PC-9 (cell line): ENCODE results near the gene SDCBP2. TPM values are rescaled to one million over a fixed set of nuclear protein-coding genes. Genes with fewer than 3 reads are reported as not detected.

Experiments
- BruUV-seq: library from RNA; stranded (reverse); fragments of 400-500 nt; replicated peaks from 2 replicates; lab custom pipeline; 2021; lab: Mats Ljungman, UMichigan
- CTCF ChIA-PET: fragments of 300-600 bp; sonication (Branson Sonifier 250); formaldehyde crosslinking; loops from one replicate; lab custom pipeline; 2022; ENCODE audit warnings: antibody characterized with exemption; lab: Charles Lee
- POLR2A ChIA-PET: fragments of 300-600 bp; sonication (Branson Sonifier 250); formaldehyde crosslinking; loops from one replicate; lab custom pipeline; 2022; ENCODE audit warnings: antibody characterized with exemption; ENCODE audit not compliant: unreplicated experiment; lab: Charles Lee
- DNase-seq, 2 experiments: peaks; one replicate each; pipeline versions ENCODE4 v3.0.0 to v3.0.0-alpha.2; 2015 to 2022; ENCODE audit warnings: mixed read lengths in 1 of 2
- H2AFZ ChIP-seq: fragments of 200-600 bp; sonication (generic); 2 replicates; pipeline ENCODE4 v1.8.1; 2017; ENCODE audit warnings: antibody characterized with exemption
- H3F3A ChIP-seq: fragments of 200-600 bp; sonication (generic); 2 replicates; pipeline ENCODE4 v1.8.1; 2017; ENCODE audit warnings: antibody characterized with exemption, mild to moderate bottlenecking, low read depth; ENCODE audit not compliant: insufficient read depth
- H3K27ac ChIP-seq: fragments of 200-600 bp; sonication (generic); 2 replicates; pipeline ENCODE4 v1.6.1; 2016; ENCODE audit warnings: mixed run types
- H3K27me3 ChIP-seq: fragments of 200-600 bp; sonication (generic); 2 replicates; pipeline ENCODE4 v1.6.1; 2016; ENCODE audit warnings: low read depth, mixed run types; ENCODE audit not compliant: insufficient read depth
- H3K36me3 ChIP-seq: fragments of 200-600 bp; sonication (generic); 2 replicates; pipeline ENCODE4 v1.6.1; 2016; ENCODE audit warnings: low read depth, mixed run types
- H3K4me1 ChIP-seq: fragments of 200-600 bp; sonication (generic); replicated peaks from 2 replicates; pipeline ENCODE4 v1.6.1; 2016; ENCODE audit warnings: mixed run types; ENCODE audit not compliant: insufficient read depth
- H3K4me2 ChIP-seq: fragments of 200-600 bp; sonication (generic); 2 replicates; pipeline ENCODE4 v1.6.1; 2017; ENCODE audit warnings: mixed run types
- H3K4me3 ChIP-seq: fragments of 200-600 bp; sonication (generic); 2 replicates; pipeline ENCODE4 v1.6.1; 2016; ENCODE audit warnings: mixed run types
- H3K79me2 ChIP-seq: fragments of 200-600 bp; sonication (generic); 2 replicates; pipeline ENCODE4 v1.6.1; 2017; ENCODE audit warnings: low read depth, mixed run types
- H3K9me2 ChIP-seq: fragments of 200-600 bp; sonication (generic); 2 replicates; pipeline ENCODE4 v1.8.1; 2017; ENCODE audit warnings: mild to moderate bottlenecking; ENCODE audit not compliant: insufficient read depth
- H3K9me3 ChIP-seq: fragments of 200-600 bp; sonication (generic); 2 replicates; pipeline ENCODE4 v1.8.1; 2016; ENCODE audit warnings: low read depth; ENCODE audit not compliant: insufficient read depth
- H4K20me1 ChIP-seq: fragments of 200-600 bp; sonication (generic); 2 replicates; pipeline ENCODE4 v1.8.1; 2017; ENCODE audit not compliant: insufficient read depth
- EZH2 ChIP-seq: fragments of 200-600 bp; sonication (generic); IDR thresholded peaks from 2 replicates; pipeline ENCODE4 v1.8.0; 2017; ENCODE audit warnings: antibody characterized with exemption, low read depth
- intact Hi-C: fragments of 100-400 bp; cut with micrococcal nuclease; formaldehyde crosslinking; loops from one replicate; pipeline ENCODE4 v1.10.0; 2022; ENCODE audit not compliant: unreplicated experiment
- total RNA-seq: library from RNA; stranded (reverse); gene quantifications from 2 replicates; pipeline ENCODE4 v1.2.3, GENCODE V29; 2021
- TF ChIP-seq, protein P1 (sequence below): fragments of 200-600 bp; sonication (generic); conservative IDR thresholded peaks from 2 replicates; pipeline ENCODE4 v1.6.1; 2017; ENCODE audit warnings: mixed run types, antibody characterized with exemption, mild to moderate bottlenecking, moderate library complexity

Gene SDCBP2
- total RNA-seq, 1 experiment from 2014 or later: 14.8 TPM

DNA sequence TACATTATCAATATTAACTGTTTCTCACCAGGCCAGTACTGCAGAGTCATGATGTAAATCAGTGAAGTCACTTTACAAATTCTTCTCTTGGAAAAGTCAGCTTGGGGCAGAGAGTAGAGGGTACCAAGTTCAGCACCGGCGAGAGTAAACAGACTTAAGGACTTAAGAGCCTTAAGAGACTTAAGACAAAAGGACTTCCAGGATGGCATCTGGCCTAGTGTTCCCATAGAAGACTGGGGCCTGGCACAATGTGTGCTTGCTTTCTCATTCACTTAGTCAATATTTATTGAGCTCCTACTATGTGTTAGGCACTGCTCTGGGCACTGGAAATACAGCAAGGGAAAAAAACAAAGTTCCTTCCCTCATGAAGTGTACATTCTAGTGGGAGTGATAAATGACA, 64.2 kb downstream of the SDCBP2 start:
- peaks cover 4% of the 10 kb centered on the region; the same call in 1 of the 2 replicates for H3K9me3 ChIP-seq
- no TSS peak for BruUV-seq
- H2AFZ ChIP-seq: no peak overlapping the region
- H3K36me3 ChIP-seq: no peaks in the 10 kb centered on the region
- no peaks in the 10 kb centered on the region for H3K79me2 ChIP-seq
- H3K9me2 ChIP-seq: no peaks in the 10 kb centered on the region
- H3K27me3 ChIP-seq: no peaks in the 10 kb centered on the region
- peaks cover 18% of the 10 kb centered on the region; the same call in 1 of the 2 replicates for H3F3A ChIP-seq
- no peak overlapping the region for H3K4me2 ChIP-seq
- no peak for DNase-seq
- POLR2A ChIA-PET: no interaction called here
- H3K4me3 ChIP-seq: no peak overlapping the region
- peaks cover 4% of the 10 kb centered on the region; the same call in 1 of the 2 replicates for H3K4me1 ChIP-seq
- CTCF ChIA-PET: no interaction called here
- H4K20me1 ChIP-seq: no peaks in the 10 kb centered on the region
- TF ChIP-seq, protein P1, sequence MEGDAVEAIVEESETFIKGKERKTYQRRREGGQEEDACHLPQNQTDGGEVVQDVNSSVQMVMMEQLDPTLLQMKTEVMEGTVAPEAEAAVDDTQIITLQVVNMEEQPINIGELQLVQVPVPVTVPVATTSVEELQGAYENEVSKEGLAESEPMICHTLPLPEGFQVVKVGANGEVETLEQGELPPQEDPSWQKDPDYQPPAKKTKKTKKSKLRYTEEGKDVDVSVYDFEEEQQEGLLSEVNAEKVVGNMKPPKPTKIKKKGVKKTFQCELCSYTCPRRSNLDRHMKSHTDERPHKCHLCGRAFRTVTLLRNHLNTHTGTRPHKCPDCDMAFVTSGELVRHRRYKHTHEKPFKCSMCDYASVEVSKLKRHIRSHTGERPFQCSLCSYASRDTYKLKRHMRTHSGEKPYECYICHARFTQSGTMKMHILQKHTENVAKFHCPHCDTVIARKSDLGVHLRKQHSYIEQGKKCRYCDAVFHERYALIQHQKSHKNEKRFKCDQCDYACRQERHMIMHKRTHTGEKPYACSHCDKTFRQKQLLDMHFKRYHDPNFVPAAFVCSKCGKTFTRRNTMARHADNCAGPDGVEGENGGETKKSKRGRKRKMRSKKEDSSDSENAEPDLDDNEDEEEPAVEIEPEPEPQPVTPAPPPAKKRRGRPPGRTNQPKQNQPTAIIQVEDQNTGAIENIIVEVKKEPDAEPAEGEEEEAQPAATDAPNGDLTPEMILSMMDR: no peak
- TF ChIP-seq EZH2: no peak
- no peak overlapping the region for H3K27ac ChIP-seq
- intact Hi-C loops: loop anchor here (5.0 kb wide), 1 partner anchor 37 kb away; the partner anchor contains the start of gene RAD21L1

DNA sequence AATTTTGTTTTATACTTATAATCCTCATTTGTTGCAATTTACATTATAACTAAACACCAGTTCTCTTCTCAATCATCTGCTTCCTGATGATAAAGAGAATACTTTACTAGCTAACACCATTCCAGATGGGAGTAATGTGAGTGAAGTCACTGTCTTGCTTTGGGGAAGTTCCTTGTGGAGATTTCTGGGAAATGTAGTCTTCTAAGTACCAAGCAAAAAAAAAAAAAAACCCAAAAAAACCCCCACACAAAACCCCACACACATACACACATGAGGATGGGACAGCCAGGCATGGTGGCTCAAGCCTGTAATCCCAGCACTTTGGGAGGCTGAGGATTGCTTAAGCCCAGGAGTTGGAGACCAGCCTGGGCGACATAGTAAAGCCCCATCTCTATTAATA, 65.1 kb downstream of the SDCBP2 start:
- no TSS peak for BruUV-seq
- H3K9me2 ChIP-seq: no peaks in the 10 kb centered on the region
- H3K9me3 ChIP-seq: peaks cover 4% of the 10 kb centered on the region; the same call in 1 of the 2 replicates
- H3K79me2 ChIP-seq: no peaks in the 10 kb centered on the region
- DNase-seq: no peak
- H2AFZ ChIP-seq: no peak overlapping the region
- H4K20me1 ChIP-seq: no peaks in the 10 kb centered on the region
- no peaks in the 10 kb centered on the region for H3K36me3 ChIP-seq
- no peaks in the 10 kb centered on the region for H3K27me3 ChIP-seq
- H3K4me1 ChIP-seq: peaks cover 4% of the 10 kb centered on the region; the same call in 1 of the 2 replicates
- CTCF ChIA-PET: no interaction called here
- H3F3A ChIP-seq: peaks cover 18% of the 10 kb centered on the region; the same call in 1 of the 2 replicates
- no peak overlapping the region for H3K4me2 ChIP-seq
- intact Hi-C loops: no loop called here
- POLR2A ChIA-PET: no interaction called here
- H3K4me3 ChIP-seq: no peak overlapping the region
- TF ChIP-seq EZH2: no peak
- TF ChIP-seq, protein P1: no peak
- H3K27ac ChIP-seq: no peak overlapping the region

Other genes with a start within 250 kb of the SDCBP2 start
- 166 and 186 TPM in 2 replicates for gene PSMF1, start 210.5 kb downstream of the SDCBP2 start, total RNA-seq
- 0.44 and 1.2 TPM in 2 replicates for gene TMEM74B, start 144.2 kb downstream of the SDCBP2 start, total RNA-seq
- gene C20orf202, start 125.7 kb downstream of the SDCBP2 start, total RNA-seq: not detected in 2 replicates
- gene RAD21L1, start 103.1 kb downstream of the SDCBP2 start, total RNA-seq: 0.60 TPM in 1 of 2 replicates, not detected in the other
- 3.4 and 4.0 TPM in 2 replicates for gene SNPH, start 62.8 kb downstream of the SDCBP2 start, total RNA-seq
- 248 and 320 TPM in 2 replicates for gene FKBP1A, start 63.9 kb upstream of the SDCBP2 start, total RNA-seq
- 151 and 160 TPM in 2 replicates for gene NSFL1C, start 137.7 kb upstream of the SDCBP2 start, total RNA-seq
- 4.5 and 7.1 TPM in 2 replicates for gene SIRPB2, start 162.3 kb upstream of the SDCBP2 start, total RNA-seq
- 0.37 and 0.53 TPM in 2 replicates for gene SIRPD, start 228.6 kb upstream of the SDCBP2 start, total RNA-seq